Activated CD4-positive, alpha-beta T cell treated with anti-CD3 and anti-CD28 coated beads for 36 hours (primary cell): ENCODE measurements around the gene FABP7. TPM values are rescaled to one million over a fixed set of nuclear protein-coding genes. Genes with fewer than 3 reads are reported as not detected.

ENCODE experiments used
- total RNA-seq, 2 experiments: library from RNA; stranded (reverse); gene quantifications; one replicate each; pipeline ENCODE4 v1.2.3, GENCODE V29; 2021

The FABP7 gene
- total RNA-seq, 2 experiments from 2014 or later = not detected

Other genes starting within 250 kb of the FABP7 start
- gene PKIB, start 169.3 kb upstream of the FABP7 start, total RNA-seq = 1 to 10 TPM; 2.5 to 3.1 TPM
- not detected for gene SMPDL3A, start 9.5 kb downstream of the FABP7 start, total RNA-seq
- not detected for gene CLVS2, start 216.5 kb downstream of the FABP7 start, total RNA-seq